T-helper 22 cell (primary cell): Measurements from ENCODE around the gene PAFAH2.

ENCODE experiments used
- DNase-seq: peaks from one replicate; pipeline ENCODE4 v3.0.0-alpha.2; 2020; ENCODE audit warnings: low read depth

PAFAH2 gene

DNA sequence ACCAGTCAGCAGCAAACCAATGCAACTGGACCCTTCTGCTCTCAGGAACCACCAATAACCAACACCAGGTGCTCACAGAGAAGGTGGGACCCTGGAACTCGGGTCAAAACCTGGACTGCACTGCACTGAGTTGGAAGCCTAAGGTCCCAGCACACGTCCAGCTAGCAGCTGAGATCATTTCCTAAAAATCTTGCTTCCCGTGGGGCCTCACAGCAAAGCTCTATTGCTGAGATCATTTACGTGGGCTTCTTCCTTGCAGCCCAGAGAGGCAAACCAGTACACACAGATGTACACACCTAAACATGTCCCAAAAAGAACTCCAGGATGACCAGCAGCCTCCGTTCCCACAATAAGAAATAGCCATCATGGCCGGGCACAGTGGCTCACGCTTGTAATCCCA, 68.8 kb downstream of the PAFAH2 start:
- DNase-seq = no peak

DNA sequence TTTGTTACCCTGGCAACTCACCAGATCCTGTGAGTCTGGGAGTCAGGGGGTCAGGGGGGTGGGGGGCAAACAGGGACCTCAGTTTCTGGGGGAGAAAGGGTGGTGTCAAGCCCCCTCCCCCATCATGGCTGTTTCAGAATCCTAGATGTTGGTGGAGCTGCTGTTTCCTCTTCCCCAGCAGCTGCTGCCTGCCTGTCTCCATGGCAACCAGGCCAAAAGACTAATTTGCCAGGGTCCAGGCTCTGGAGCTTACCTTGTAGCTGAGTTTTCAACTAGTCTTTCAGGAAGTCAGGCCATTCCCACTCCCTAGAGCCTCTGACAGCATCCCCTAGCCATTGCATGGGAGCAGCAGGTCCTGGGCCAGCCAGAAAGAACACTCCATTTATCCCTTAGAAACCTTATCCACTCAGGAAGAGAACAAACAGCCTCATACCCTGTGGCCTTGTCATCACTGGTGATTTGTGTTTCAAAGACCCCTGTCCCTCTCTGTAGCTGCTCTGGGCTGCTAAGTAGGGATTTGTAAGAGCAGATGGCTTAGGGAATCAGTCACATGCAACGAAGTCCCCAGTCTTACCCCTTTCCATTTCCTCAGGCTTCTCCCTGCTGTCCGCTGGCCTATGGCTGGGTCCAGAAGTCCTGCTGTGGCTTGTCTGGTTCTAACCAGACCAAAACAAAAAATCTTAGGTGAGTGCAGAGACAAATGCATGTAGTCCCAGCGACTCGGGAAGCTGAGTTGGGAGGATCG, 70.2 kb downstream of the PAFAH2 start:
- DNase-seq = no peak

DNA sequence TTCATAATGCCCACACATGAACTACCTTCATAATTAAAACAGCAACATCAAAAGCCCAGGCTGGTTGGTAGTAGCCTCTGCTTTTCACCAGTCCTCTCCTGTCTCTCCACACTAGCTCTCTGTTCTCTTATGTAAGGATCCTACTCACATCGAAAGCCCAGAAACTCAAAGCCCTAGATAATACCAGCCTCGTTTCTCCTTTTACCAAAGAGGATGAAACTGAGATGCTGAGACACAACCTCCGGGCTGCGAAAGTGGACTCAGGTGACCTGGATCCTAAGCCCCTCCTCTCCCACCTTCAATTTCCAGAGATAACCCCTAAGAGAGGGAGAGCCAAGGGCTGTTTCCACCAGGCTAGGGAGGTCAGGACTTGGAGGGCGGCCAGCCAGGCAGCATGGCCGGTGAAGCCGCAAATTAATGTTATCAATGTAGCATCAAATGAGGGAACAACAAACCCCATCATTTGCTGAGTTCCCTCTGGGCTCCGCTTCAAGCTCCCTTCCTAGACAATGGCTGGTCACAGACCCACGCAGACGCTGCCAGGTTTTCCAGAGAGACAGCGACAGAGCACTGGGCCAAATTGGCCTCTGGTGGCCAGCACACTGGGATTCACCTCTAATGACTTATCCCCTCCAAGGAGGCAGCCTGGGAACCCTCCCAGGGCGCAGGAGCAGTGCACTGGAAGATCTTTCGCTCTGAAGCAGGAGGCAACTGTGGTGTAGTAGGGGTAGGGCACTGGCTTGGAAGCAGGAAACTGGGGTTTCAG, 70.9 kb downstream of the PAFAH2 start:
- DNase-seq = no peak

DNA sequence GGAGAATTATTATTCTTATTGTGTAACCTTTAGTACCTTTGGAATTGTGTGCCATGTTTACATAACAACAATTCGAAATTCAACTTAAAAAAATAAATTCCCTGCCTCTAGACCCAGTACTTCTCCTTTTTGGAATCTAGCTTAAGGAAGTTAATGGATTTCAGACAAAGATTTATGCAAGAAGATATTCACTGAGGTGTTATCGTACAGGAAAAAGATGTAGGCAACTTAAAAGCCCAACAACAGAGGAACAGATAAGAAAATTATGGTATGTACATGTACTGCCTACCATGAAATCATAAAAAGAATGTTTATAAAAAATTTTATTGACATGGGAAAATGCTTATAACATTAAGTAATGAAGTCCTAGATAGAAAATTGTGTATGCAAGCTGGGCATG, 73.4 kb downstream of the PAFAH2 start:
- DNase-seq = no peak

DNA sequence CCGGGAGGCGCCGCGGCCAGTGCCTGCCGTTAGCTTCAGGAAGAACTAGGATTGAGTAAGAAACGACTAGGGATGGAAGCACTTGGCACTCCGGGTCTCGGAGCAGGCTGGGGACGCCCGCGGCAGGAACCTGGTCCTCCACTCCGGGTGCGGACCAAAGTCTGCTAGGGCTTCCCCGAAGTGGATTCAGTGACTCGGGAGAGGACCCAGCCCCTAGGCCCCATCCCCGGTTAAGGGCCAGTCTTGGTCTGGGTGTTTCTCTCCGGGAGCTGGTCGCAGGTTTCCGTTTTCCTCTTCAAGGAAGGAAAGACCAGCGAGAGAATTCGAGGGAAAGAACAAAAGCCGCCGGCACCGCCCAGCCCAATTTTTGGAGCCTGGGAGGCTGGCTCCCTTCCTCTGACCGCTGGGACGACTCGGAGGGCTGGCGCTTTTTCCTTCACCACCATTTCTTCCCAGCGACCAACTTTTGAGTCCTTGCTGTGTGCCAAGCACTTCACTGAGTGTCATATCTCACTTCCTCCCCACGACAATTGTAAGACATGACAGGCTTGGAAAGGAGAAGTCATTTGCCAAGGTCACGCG, 74.8 kb downstream of the PAFAH2 start:
- no peak for DNase-seq

DNA sequence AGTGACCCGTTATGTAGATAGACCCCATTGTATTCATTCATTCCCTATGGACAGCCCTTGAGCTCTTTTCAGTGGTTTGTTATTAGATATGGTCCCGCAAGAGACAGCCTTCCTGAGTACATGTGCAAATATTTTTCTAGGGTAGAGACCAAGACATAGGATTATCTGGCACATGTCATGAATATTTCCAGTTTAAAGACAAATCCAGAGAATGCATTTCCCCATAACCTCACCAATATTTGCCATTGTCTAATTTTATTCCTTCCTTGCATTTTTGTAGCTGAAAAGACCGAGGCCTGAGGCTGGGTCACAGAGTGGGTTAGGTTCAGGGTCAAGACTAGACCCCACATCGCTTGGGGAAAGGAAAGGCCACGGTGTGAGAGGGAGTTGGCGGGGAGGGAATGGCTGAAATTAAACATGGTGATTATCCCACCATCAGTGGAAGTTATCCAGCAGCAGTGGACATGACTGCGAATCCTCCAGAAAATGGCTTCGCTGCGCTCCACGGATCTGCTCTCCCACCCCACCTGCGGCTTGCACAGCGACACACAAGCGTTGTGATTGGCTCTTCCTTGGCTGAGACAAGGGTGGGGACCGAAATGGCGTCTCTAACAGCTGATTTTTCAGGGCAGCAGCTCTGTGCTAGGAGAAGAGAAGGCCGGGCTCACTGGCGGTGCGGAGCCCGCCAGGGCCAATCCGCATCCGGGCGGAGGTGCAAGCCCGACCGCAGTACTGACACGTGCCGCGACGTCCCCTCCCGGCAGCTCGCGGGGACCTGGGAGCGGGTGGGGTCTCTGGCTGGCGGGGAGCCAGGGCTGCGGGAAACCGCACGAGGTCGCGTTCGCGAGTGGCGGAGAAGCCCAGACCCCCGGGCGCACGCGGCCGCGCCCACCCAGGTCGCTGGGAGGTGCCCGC, 75.5 kb downstream of the PAFAH2 start:
- DNase-seq = peak; percentile 14

DNA sequence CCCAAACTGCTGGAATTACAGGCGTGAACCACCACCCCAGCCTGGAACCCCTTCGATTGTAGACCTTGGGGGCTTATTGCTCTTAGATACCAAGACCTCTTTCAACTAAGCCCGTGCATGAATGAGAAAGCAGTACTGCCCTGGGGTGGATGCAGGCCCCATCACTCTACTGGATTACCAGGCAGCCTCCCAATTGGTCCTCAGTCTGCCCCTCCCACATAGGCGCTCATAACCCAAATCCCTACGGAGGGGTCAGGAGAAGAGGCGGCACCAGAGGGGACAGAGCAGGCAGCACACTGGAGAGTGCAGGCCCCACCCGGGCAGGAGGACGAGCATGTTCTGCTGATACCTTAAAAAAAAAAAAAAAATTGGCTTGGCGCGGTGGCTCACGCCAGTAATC, 79.2 kb downstream of the PAFAH2 start:
- DNase-seq = no peak

DNA sequence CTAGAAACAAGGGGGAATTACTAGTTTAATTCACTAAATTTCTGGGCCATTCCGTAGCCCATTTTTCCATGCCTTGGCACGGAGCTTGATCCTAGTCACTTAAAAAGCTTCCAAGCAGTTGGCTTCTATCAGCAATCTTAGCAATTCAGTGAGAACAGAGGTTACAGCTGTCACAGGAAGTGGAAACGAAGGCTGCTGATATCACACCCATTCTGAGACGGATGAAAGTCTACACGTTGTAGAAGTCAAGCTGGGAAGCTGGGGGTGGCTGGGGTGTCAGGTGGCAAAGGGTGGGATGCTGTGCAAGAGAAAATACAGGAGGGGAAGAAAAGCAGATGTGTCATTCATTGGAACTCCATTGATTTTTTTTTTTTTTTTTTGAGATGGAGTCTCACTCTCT, 79.9 kb downstream of the PAFAH2 start:
- no peak for DNase-seq

DNA sequence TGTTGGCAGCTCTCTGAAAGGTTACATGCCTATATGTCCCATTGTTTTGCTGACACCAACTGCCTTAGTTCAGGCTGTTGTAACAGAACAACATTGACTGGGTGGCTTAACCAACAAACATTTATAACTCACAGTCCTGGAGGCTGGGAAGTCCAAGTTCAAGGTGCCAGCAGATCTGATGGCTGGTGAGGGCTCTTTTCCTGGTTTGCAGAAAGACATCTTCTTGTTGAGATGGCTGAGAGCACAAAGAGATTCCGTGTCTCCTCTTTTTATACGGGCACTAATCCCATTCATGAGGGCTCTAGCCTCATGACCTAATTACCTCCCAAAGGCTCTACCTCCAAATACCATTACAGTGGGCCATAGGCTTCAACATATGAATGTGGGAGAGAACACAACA, 81.4 kb downstream of the PAFAH2 start:
- DNase-seq = no peak

DNA sequence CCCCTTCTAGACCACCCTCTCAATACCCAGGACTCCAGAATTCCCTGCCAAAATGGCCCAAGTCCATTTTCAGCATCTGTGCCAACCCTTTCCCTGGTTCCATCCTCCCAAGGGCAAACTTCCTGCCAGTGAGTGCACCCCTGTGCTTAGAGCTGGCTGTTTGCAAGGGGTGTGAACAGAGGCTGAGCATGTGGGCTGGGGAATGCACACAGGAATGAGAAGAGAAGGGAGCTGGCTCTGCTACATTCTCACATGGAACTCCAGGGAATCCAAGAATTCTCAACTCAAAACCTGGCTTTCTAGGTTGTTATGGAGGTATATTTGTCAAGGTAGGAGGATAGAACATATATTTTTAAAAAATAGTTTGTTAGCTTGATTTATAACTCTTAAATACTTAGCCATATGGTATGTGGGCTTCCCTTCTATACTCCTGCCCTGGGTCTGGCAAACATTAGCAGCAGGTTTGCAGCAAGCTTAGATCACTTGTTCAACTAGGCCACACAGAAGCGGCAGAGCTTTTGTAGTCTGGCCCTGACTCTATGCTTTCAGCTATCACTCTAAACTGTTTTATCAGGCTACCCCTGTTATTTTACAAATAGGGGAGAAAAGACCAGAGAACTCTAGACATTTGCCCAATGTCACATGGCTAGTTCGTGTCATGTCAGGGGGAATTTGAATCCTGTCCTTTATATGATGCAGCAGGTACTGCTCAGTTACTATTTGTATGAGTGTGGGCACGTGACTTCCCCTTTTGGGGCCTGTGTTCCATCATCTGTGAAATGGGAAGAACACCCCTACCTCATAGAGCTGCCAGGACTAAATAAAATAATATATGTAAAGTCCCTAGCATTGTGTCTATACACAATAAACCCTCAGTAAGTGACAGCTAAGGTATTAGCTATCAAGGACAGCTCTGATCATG, 83.5 kb downstream of the PAFAH2 start:
- DNase-seq = no peak

DNA sequence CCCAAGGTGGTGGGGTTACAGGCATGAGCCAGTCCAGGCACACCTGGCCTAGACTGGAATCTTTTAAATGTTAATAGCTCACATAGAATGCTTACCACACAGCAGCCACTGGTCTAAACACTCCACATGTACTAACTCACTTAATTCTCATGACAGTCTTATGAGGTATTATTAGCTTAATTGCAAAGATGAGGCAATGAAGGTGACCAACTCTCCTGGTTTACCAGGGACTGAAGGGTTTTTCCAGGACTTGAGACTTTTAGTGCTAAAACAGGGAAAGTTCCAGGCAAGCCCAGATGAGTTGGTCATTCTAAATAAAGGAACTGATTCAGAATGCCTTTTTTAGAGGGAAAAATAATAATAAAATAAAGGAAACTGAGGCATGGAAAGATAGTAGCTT, 84.7 kb downstream of the PAFAH2 start:
- no peak for DNase-seq

DNA sequence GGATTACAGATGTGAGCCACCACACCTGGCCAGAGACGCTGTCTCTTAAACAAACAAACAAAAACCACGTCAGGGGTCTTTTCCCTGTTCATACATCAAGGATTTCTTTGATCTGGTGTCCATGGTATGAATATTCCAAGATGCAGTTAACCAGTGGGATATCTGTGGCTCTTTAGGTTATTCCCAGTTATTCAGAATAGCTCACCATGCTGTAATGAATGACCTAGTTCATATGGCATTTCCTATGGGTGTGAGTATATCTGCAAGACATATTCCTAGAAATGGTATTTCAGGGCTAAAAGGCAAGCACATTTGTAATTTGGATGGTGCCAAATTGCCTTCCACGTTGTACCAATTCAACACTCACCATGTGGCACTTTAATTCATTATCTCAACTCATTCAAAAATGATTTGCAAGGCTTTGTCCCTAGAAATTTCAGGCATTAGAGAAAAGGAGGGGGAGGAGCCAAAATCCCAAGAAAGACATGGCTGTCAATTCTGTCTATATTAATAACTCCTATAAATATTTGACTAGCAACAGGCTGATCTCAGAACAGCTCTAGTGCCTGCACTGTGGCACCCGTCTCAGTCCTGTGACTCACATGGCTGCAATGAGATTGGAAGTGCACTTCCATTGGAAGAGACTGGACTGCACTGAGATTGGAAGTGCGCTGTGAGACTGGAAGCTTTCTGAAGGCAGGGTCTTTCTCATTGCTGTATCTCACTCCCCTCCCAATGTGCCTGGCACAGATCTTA, 85.6 kb downstream of the PAFAH2 start:
- no peak for DNase-seq

DNA sequence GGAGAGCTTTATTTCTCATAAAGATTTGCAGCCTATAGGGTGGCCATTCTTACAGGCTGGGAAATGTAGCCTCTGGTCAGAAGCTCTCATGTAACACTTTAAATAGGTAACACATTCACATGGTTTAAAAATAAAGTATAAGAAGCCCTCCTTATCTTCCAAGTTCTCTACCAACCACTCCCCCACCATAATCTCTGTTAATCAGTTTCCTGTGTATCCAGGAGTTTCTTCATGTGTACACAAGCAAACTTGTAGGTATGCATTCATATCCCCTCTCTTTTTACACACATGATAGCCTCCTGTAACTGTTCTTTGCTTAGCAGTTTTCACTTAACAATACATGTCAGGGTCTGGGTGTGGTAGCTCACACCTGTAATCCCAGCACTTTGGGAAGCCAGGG, 86.7 kb downstream of the PAFAH2 start:
- DNase-seq = no peak
